Testis (tissue), 2 donors: Measurements from ENCODE around the gene RNF183.

ENCODE experiments used
- POLR2A ChIP-seq: fragments of 450-650 bp; IDR thresholded peaks from one replicate; pipeline ENCODE4 v1.6.1; 2017; ENCODE audit warnings: antibody characterized with exemption, mild to moderate bottlenecking, moderate library complexity
- TF ChIP-seq, protein P1 (sequence below), 3 experiments: fragments of 450-650 bp in 2 of 3; fragments of 200-600 bp in 1 of 3; sonication (generic) in 1 of 3; IDR thresholded peaks; one replicate each; pipeline ENCODE4 v1.5.1; 2016 to 2019; ENCODE audit warnings: antibody characterized with exemption in 3 of 3, mild to moderate bottlenecking in 2 of 3, moderate library complexity in 1 of 3

DNA sequence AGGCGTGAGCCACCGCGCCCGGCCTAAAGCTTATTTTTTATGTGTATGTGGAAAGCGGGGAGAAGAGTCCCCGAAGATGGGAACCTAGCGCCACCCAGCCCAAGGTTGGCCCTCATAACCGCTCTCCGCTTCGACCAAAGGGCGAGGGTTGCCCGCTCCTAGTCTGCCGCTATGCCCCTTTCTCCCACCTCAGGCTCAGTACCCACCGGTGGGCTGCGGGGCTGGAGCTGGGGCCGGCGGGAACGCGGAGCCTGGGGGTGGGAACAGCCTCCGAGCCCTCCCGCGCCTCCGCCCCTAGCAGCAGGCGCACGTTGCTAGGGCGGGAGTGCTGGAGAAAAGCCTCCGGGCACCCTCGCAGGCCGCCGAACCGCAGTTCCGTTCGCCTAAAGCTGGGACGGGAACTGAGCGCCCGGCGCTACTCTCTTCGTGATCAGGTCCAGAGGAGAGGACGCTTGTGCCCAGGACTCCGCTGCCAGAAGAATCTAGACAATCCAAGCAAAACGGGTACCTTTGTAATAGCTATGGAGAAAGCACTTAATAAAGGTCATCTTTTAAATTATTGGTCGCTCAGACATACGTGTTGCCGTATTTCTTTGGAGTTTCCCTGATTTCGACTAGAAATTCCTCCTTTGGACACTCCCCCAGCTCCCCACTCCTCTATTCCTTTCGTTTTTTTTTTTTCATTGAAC, 37.0 kb upstream of the RNF183 start, which contains the start of gene WDR31:
- TF ChIP-seq POLR2A = no peak
- TF ChIP-seq, protein P1, sequence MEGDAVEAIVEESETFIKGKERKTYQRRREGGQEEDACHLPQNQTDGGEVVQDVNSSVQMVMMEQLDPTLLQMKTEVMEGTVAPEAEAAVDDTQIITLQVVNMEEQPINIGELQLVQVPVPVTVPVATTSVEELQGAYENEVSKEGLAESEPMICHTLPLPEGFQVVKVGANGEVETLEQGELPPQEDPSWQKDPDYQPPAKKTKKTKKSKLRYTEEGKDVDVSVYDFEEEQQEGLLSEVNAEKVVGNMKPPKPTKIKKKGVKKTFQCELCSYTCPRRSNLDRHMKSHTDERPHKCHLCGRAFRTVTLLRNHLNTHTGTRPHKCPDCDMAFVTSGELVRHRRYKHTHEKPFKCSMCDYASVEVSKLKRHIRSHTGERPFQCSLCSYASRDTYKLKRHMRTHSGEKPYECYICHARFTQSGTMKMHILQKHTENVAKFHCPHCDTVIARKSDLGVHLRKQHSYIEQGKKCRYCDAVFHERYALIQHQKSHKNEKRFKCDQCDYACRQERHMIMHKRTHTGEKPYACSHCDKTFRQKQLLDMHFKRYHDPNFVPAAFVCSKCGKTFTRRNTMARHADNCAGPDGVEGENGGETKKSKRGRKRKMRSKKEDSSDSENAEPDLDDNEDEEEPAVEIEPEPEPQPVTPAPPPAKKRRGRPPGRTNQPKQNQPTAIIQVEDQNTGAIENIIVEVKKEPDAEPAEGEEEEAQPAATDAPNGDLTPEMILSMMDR (IDR thresholded peaks at IDR 0.05) = no peak
